H9 (cell line): ENCODE measurements around the gene LRP1B. TPM values are rescaled to one million over a fixed set of nuclear protein-coding genes. Genes with fewer than 3 reads are reported as not detected.

Experiments
- DNase-seq: peaks from one replicate; pipeline ENCODE4 v3.0.0-alpha.2; 2017
- H2AFZ ChIP-seq: one replicate; pipeline ENCODE4 v1.6.1; 2013; ENCODE audit warnings: mild to moderate bottlenecking, low read length, control low read depth, moderate library complexity
- H2AK5ac ChIP-seq: 2 replicates; pipeline ENCODE4 v1.6.1; 2013; ENCODE audit warnings: low read length, control low read depth, mixed read lengths; ENCODE audit not compliant: insufficient read length
- H2BK120ac ChIP-seq: one replicate; pipeline ENCODE4 v1.6.1; 2013; ENCODE audit warnings: low read depth, mild to moderate bottlenecking, low read length, control low read depth, inconsistent platforms; ENCODE audit not compliant: poor library complexity, severe bottlenecking
- H2BK12ac ChIP-seq: 2 replicates; pipeline ENCODE4 v1.6.1; 2013; ENCODE audit warnings: low read length, control low read depth, mixed read lengths, low read depth; ENCODE audit not compliant: insufficient read length
- H2BK15ac ChIP-seq: 2 replicates; pipeline ENCODE4 v1.6.1; 2013; ENCODE audit warnings: low read depth, low read length, control low read depth
- H2BK20ac ChIP-seq: one replicate; pipeline ENCODE4 v1.6.1; 2013; ENCODE audit warnings: low read depth, mild to moderate bottlenecking, low read length, control low read depth, inconsistent platforms; ENCODE audit not compliant: poor library complexity, severe bottlenecking
- H2BK5ac ChIP-seq: 2 replicates; pipeline ENCODE4 v1.6.1; 2013; ENCODE audit warnings: low read length, control low read depth, mixed read lengths; ENCODE audit not compliant: insufficient read length
- H3K14ac ChIP-seq: 2 replicates; pipeline ENCODE4 v1.6.1; 2013; ENCODE audit warnings: low read length, control low read depth; ENCODE audit not compliant: insufficient read depth
- H3K18ac ChIP-seq: 2 replicates; pipeline ENCODE4 v1.6.1; 2013; ENCODE audit warnings: low read depth, mild to moderate bottlenecking, mixed read lengths, low read length, control low read depth; ENCODE audit not compliant: insufficient read length
- H3K23ac ChIP-seq: 2 replicates; pipeline ENCODE4 v1.6.1; 2013; ENCODE audit warnings: low read length, control low read depth, mixed read lengths, low read depth; ENCODE audit not compliant: insufficient read length
- H3K23me2 ChIP-seq: 2 replicates; pipeline ENCODE4 v1.6.1; 2013; ENCODE audit warnings: low read depth, mild to moderate bottlenecking, mixed read lengths, low read length, control low read depth; ENCODE audit not compliant: insufficient read length, poor library complexity, severe bottlenecking
- H3K27ac ChIP-seq: 2 replicates; pipeline ENCODE4 v1.5.1; 2013; ENCODE audit warnings: low read length, control low read depth, mixed read lengths, low read depth; ENCODE audit not compliant: insufficient read length
- H3K27me3 ChIP-seq: 2 replicates; pipeline ENCODE4 v1.6.1; 2013; ENCODE audit warnings: low read length, control low read depth, inconsistent platforms; ENCODE audit not compliant: insufficient read depth
- H3K4ac ChIP-seq: 2 replicates; pipeline ENCODE4 v1.6.1; 2013; ENCODE audit warnings: low read depth, mild to moderate bottlenecking, control low read depth, inconsistent platforms, low read length, moderate library complexity
- H3K4me1 ChIP-seq: 2 replicates; pipeline ENCODE4 v1.6.1; 2013; ENCODE audit warnings: low read length, control low read depth, inconsistent platforms; ENCODE audit not compliant: insufficient read depth
- H3K4me2 ChIP-seq: 2 replicates; pipeline ENCODE4 v1.6.1; 2013; ENCODE audit warnings: low read length, control low read depth, mixed read lengths; ENCODE audit not compliant: insufficient read length, insufficient read depth
- H3K56ac ChIP-seq: 2 replicates; pipeline ENCODE4 v1.6.1; 2013; ENCODE audit warnings: low read depth, mild to moderate bottlenecking, mixed read lengths, low read length, control low read depth; ENCODE audit not compliant: insufficient read length
- H3K79me1 ChIP-seq: 2 replicates; pipeline ENCODE4 v1.6.1; 2013; ENCODE audit warnings: low read depth, mild to moderate bottlenecking, moderate library complexity, low read length, control low read depth, inconsistent platforms; ENCODE audit not compliant: insufficient read depth, poor library complexity, severe bottlenecking
- H3K79me2 ChIP-seq: 2 replicates; pipeline ENCODE4 v1.6.1; 2013; ENCODE audit warnings: low read length, control low read depth, inconsistent platforms; ENCODE audit not compliant: insufficient read depth
- H3K9ac ChIP-seq: 2 replicates; pipeline ENCODE4 v1.6.1; 2013; ENCODE audit warnings: low read length, control low read depth, mixed read lengths; ENCODE audit not compliant: insufficient read length; ENCODE audit errors: extremely low read depth
- H3K9me3 ChIP-seq: one replicate; pipeline ENCODE4 v1.6.1; 2013; ENCODE audit warnings: low read depth, low read length, inconsistent platforms; ENCODE audit not compliant: control insufficient read depth
- H3T11ph ChIP-seq: one replicate; pipeline ENCODE4 v1.6.1; 2013; ENCODE audit warnings: mild to moderate bottlenecking, low read length, control low read depth, inconsistent platforms
- H4K20me1 ChIP-seq: one replicate; pipeline ENCODE4 v1.6.1; 2013; ENCODE audit not compliant: control insufficient read depth, insufficient read length, insufficient read depth
- H4K5ac ChIP-seq: 2 replicates; pipeline ENCODE4 v1.6.1; 2013; ENCODE audit warnings: low read depth, mild to moderate bottlenecking, mixed read lengths, low read length, control low read depth; ENCODE audit not compliant: insufficient read length
- H4K8ac ChIP-seq: replicated peaks from 2 replicates; pipeline ENCODE4 v1.6.1; 2013; ENCODE audit warnings: low read length, control low read depth, mixed read lengths, low read depth; ENCODE audit not compliant: insufficient read length
- H4K91ac ChIP-seq: 2 replicates; pipeline ENCODE4 v1.6.1; 2013; ENCODE audit warnings: low read depth, mild to moderate bottlenecking, moderate library complexity, mixed read lengths, low read length, control low read depth; ENCODE audit not compliant: insufficient read length
- H3K27ac Mint-ChIP-seq, 3 experiments: 2 replicates in 2 of 3; 3 replicates in 1 of 3; pipeline ENCODE4 v1.8.0; 2020 to 2021; ENCODE audit warnings: mixed read lengths in 3 of 3, mild to moderate bottlenecking in 1 of 3, moderate library complexity in 1 of 3
- H3K27me3 Mint-ChIP-seq: 2 replicates; pipeline ENCODE4 v1.8.0; 2021; ENCODE audit warnings: low read depth, mild to moderate bottlenecking, moderate library complexity, mixed read lengths
- H3K36me3 Mint-ChIP-seq, 3 experiments: 2 replicates in 2 of 3; 3 replicates in 1 of 3; pipeline ENCODE4 v1.8.0; 2020 to 2021; ENCODE audit warnings: low read depth in 3 of 3, mixed read lengths in 3 of 3; ENCODE audit not compliant: insufficient read depth in 1 of 3
- H3K4me1 Mint-ChIP-seq, 2 experiments: 2 replicates each; pipeline ENCODE4 v1.8.0; 2020; ENCODE audit warnings: mixed read lengths in 2 of 2
- H3K4me3 Mint-ChIP-seq, 2 experiments: 2 replicates in 1 of 2; 3 replicates in 1 of 2; pipeline ENCODE4 v1.8.0; 2020 to 2021; ENCODE audit warnings: mild to moderate bottlenecking in 2 of 2, mixed read lengths in 2 of 2, moderate library complexity in 1 of 2
- H3K9me3 Mint-ChIP-seq, 2 experiments: 2 replicates in 1 of 2; 3 replicates in 1 of 2; pipeline ENCODE4 v1.8.0; 2020; ENCODE audit warnings: mild to moderate bottlenecking in 2 of 2, mixed read lengths in 2 of 2, moderate library complexity in 1 of 2
- WGBS: extraction: QIAGEN DNeasy Blood & Tissue Kit; methylation state at CpG from one replicate; pipeline ENCODE4 v1.1.7; 2013; ENCODE audit warnings: missing lambda C conversion rate, low lambda C conversion rate, mixed read lengths; ENCODE audit not compliant: insufficient read length; ENCODE audit errors: extremely low coverage; 5-methylcytosine and 5-hydroxymethylcytosine counted together
- total RNA-seq: library from RNA; stranded (reverse); gene quantifications from 2 replicates; pipeline ENCODE4 v1.2.1, GENCODE V29; 2021
- TF ChIP-seq, protein P1 (sequence below): fragments of 200-600 bp; sonication (generic); conservative IDR thresholded peaks from 3 replicates; pipeline ENCODE4 v1.8.0; 2021; ENCODE audit warnings: antibody characterized with exemption, mild to moderate bottlenecking

LRP1B gene
- total RNA-seq, 1 experiment from 2014 or later = not detected

DNA sequence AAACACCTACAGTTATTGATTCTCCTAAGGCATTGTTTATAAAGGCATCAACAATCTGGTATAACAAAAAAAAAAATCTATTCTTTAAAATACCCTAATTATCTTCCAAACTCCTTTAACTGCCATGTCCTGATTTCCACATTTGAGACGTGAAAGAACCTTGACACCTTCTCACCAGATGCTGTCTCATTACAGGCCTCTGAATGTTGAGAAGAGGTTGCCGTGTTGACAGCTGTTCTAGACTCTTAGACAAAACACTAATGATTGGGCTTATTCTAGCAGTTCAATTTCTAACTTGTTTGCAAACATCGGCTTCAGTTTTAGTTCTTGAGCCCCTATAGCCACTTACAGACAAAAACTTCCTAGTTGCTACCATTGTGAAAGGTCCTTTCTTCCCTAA, 988.8 kb downstream of the LRP1B start:
- H4K20me1 ChIP-seq = no peaks in the 10 kb centered on the region
- Mint-ChIP-seq H3K4me1 (no peaks in the 10 kb centered on the region; a peak in 1 of 4 replicates), H3K36me3 (no peaks in the 10 kb centered on the region), H3K27me3 (no peaks in the 10 kb centered on the region), H3K9me3 (no peaks in the 10 kb centered on the region), H3K27ac (no peak overlapping the region), H3K4me3 (no peak overlapping the region)
- no peak overlapping the region for H2BK120ac ChIP-seq
- no peak overlapping the region for H3K18ac ChIP-seq
- no peak overlapping the region for H4K91ac ChIP-seq
- no peak overlapping the region for H2AFZ ChIP-seq
- TF ChIP-seq, protein P1, sequence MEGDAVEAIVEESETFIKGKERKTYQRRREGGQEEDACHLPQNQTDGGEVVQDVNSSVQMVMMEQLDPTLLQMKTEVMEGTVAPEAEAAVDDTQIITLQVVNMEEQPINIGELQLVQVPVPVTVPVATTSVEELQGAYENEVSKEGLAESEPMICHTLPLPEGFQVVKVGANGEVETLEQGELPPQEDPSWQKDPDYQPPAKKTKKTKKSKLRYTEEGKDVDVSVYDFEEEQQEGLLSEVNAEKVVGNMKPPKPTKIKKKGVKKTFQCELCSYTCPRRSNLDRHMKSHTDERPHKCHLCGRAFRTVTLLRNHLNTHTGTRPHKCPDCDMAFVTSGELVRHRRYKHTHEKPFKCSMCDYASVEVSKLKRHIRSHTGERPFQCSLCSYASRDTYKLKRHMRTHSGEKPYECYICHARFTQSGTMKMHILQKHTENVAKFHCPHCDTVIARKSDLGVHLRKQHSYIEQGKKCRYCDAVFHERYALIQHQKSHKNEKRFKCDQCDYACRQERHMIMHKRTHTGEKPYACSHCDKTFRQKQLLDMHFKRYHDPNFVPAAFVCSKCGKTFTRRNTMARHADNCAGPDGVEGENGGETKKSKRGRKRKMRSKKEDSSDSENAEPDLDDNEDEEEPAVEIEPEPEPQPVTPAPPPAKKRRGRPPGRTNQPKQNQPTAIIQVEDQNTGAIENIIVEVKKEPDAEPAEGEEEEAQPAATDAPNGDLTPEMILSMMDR = no peak
- no peak overlapping the region for H4K5ac ChIP-seq
- H3K23ac ChIP-seq = no peak overlapping the region
- H3K14ac ChIP-seq = no peak overlapping the region
- H3K4ac ChIP-seq = no peak overlapping the region
- H3K27ac ChIP-seq = no peak overlapping the region
- no peak overlapping the region for H2BK20ac ChIP-seq
- H3K27me3 ChIP-seq = no peaks in the 10 kb centered on the region
- no peaks in the 10 kb centered on the region for H3K79me2 ChIP-seq
- no peak overlapping the region for H3K56ac ChIP-seq
- H3K79me1 ChIP-seq = no peaks in the 10 kb centered on the region
- DNase-seq = no peak
- H3T11ph ChIP-seq = no peak overlapping the region
- no peaks in the 10 kb centered on the region for H3K9me3 ChIP-seq
- no CpG with 5 or more reads among the region's 3 CpGs for WGBS
- H2BK15ac ChIP-seq = no peak overlapping the region
- no peak overlapping the region for H3K9ac ChIP-seq
- no peaks in the 10 kb centered on the region for H3K23me2 ChIP-seq
- no peak overlapping the region for H3K4me2 ChIP-seq
- no peak overlapping the region for H2BK5ac ChIP-seq
- H2BK12ac ChIP-seq = no peak overlapping the region
- no peak overlapping the region for H4K8ac ChIP-seq
- H3K4me1 ChIP-seq = no peaks in the 10 kb centered on the region
- H2AK5ac ChIP-seq = no peak overlapping the region
